ENCODE measurements around the gene UGT1A9.

UGT1A9 gene

GRCh38 chr2:233758849-233759248 is 87.2 kb downstream of the UGT1A9 start:
- DNase-seq (ENCODE audit: low spot score): no peak

GRCh38 chr2:233760043-233760442 is 88.3 kb downstream of the UGT1A9 start, which contains the start of gene UGT1A1:
Gene UGT1A1, plus strand, starts transcription at chr2:233760270. Its CDS starts 18 bp downstream, at chr2:233760288.
- DNase-seq (ENCODE audit: low spot score): no peak

GRCh38 chr2:233761040-233761769 is 89.5 kb downstream of the UGT1A9 start:
- DNase-seq (ENCODE audit: low spot score): no peak

GRCh38 chr2:233764264-233764663 is 92.6 kb downstream of the UGT1A9 start:
- DNase-seq (ENCODE audit: low spot score): no peak

- DNase-seq (ENCODE audit: low spot score): no peak
Measured at GRCh38 chr2:233764761-233765160, 93.1 kb downstream of the UGT1A9 start.

GRCh38 chr2:233766416-233766815 is 94.7 kb downstream of the UGT1A9 start:
- no peak for DNase-seq (ENCODE audit: low spot score)

- no peak for DNase-seq (ENCODE audit: low spot score)
Measured at GRCh38 chr2:233768076-233768475, 96.4 kb downstream of the UGT1A9 start.

- no peak for DNase-seq (ENCODE audit: low spot score)
Measured at GRCh38 chr2:233769260-233769659, 97.6 kb downstream of the UGT1A9 start.

GRCh38 chr2:233772153-233772552 is 100.5 kb downstream of the UGT1A9 start:
- no peak for DNase-seq (ENCODE audit: low spot score)

GRCh38 chr2:233772583-233772982 is 100.9 kb downstream of the UGT1A9 start:
- no peak for DNase-seq (ENCODE audit: low spot score)

GRCh38 chr2:233773854-233774253 is 102.2 kb downstream of the UGT1A9 start:
- no peak for DNase-seq (ENCODE audit: low spot score)

- no peak for DNase-seq (ENCODE audit: low spot score)
Measured at GRCh38 chr2:233775414-233775813, 103.7 kb downstream of the UGT1A9 start.

- no peak for DNase-seq (ENCODE audit: low spot score)
Measured at GRCh38 chr2:233778030-233778429, 106.3 kb downstream of the UGT1A9 start, which contains the start of gene MROH2A. Gene MROH2A, plus strand, starts transcription at chr2:233778330. Its CDS starts 1,029 bp downstream, at chr2:233779359.

- DNase-seq (ENCODE audit: low spot score): no peak
Measured at GRCh38 chr2:233779722-233780121, 108.0 kb downstream of the UGT1A9 start.

GRCh38 chr2:233780771-233781170 is 109.1 kb downstream of the UGT1A9 start:
- DNase-seq (ENCODE audit: low spot score): no peak

- DNase-seq (ENCODE audit: low spot score): no peak
Measured at GRCh38 chr2:233789554-233789953, 117.9 kb downstream of the UGT1A9 start.

- DNase-seq (ENCODE audit: low spot score): no peak
Measured at GRCh38 chr2:233791151-233791882, 119.6 kb downstream of the UGT1A9 start.

GRCh38 chr2:233791883-233792329 is 120.2 kb downstream of the UGT1A9 start:
- no peak for DNase-seq (ENCODE audit: low spot score)

- DNase-seq (ENCODE audit: low spot score): no peak
Measured at GRCh38 chr2:233792720-233793119, 121.0 kb downstream of the UGT1A9 start.

GRCh38 chr2:233793465-233794127 is 121.9 kb downstream of the UGT1A9 start:
- DNase-seq (ENCODE audit: low spot score): no peak

GRCh38 chr2:233794128-233794658 is 122.5 kb downstream of the UGT1A9 start:
- DNase-seq (ENCODE audit: low spot score): no peak

- DNase-seq (ENCODE audit: low spot score): no peak
Measured at GRCh38 chr2:233795735-233796171, 124.1 kb downstream of the UGT1A9 start.

Measured in putamen (tissue), 1 donor.